GM10266 (cell line): Measurements from ENCODE around the gene ATG10.

Source experiments
- DNase-seq: peaks from one replicate; pipeline ENCODE4 v3.0.0; 2012; ENCODE audit errors: extremely low spot score
- TF ChIP-seq, protein P1 (sequence below): IDR thresholded peaks from 2 replicates; pipeline ENCODE4 v1.5.1; 2012; ENCODE audit warnings: mild to moderate bottlenecking, low read depth; ENCODE audit not compliant: control insufficient read depth, insufficient read depth; ENCODE audit errors: missing control alignments

The ATG10 gene

DNA sequence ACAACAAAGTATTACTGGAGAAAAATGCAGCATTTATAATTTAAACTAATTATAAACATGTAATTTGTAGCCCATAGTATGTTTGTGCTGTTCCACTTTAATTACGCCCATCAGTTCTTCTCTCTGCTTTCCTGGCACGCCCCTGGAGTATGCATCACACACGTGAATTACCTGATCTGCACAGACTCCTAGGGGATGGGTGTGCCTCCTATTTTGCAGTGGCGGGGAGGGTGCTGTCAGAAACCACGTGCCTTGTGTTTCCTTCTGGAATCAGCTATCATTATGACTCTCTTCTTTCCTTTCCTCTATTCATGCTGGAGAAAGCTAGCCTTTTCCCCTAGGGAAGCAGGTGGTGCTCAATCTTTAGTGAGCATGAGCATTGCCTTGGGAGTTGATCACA lies 263.1 kb downstream of the ATG10 start:
- no peak for DNase-seq
- TF ChIP-seq, protein P1, sequence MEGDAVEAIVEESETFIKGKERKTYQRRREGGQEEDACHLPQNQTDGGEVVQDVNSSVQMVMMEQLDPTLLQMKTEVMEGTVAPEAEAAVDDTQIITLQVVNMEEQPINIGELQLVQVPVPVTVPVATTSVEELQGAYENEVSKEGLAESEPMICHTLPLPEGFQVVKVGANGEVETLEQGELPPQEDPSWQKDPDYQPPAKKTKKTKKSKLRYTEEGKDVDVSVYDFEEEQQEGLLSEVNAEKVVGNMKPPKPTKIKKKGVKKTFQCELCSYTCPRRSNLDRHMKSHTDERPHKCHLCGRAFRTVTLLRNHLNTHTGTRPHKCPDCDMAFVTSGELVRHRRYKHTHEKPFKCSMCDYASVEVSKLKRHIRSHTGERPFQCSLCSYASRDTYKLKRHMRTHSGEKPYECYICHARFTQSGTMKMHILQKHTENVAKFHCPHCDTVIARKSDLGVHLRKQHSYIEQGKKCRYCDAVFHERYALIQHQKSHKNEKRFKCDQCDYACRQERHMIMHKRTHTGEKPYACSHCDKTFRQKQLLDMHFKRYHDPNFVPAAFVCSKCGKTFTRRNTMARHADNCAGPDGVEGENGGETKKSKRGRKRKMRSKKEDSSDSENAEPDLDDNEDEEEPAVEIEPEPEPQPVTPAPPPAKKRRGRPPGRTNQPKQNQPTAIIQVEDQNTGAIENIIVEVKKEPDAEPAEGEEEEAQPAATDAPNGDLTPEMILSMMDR, result no peak

DNA sequence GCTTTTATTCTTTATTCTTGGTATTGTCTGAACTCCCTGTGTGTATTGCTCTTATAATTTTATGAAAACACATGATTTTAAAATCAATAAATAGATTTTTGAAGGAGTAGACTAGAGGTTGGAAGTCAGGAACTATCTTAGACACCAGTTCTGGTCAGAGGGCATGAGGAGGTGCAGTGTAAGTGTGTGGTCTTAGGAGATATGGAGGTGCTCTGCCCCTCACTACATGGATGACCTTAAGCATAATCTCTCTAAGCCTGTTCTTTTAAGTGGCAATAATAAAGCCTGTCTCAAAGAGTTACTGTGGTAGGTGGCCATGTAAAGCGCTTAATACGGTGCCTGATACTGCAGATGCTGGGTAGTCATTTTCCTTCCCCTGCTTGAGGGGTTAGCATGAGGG lies 272.3 kb downstream of the ATG10 start:
- DNase-seq, result no peak
- TF ChIP-seq, protein P1, result no peak

DNA sequence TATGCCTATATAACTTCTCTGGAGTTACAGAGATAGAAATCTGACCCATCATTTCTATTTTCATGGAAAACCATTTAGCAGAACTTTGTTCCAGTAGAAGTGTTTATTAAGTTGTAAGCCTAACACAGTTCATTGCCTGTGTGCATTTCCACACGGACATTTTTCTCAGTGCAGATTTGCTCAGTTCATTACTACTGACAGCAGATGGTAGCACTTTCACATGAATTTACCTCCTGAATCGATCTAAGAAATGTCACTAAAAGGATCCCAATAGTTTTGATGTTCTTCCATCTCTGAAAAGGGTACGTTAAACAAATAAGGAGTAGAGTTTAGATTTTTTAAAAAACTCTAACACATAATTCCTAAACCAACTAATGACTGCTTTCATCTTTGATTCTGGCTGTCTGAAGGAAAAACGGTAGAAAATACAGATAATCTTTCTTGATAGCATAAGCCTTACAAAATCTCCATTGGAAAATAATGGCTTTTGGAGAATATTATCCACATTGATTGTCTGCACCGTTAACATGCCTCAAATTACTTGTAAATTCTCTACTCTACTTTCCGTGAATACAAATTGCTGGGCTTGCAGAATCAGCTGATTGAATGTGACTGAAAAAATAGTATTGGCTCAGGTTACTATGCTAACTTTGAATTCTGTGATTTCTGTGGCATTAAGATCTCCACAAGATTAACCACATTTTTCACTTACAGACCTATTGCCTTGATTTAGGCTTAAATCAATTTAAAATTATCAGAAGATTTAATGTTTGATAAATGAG lies 273.2 kb downstream of the ATG10 start:
- DNase-seq, result no peak
- TF ChIP-seq, protein P1, result no peak

DNA sequence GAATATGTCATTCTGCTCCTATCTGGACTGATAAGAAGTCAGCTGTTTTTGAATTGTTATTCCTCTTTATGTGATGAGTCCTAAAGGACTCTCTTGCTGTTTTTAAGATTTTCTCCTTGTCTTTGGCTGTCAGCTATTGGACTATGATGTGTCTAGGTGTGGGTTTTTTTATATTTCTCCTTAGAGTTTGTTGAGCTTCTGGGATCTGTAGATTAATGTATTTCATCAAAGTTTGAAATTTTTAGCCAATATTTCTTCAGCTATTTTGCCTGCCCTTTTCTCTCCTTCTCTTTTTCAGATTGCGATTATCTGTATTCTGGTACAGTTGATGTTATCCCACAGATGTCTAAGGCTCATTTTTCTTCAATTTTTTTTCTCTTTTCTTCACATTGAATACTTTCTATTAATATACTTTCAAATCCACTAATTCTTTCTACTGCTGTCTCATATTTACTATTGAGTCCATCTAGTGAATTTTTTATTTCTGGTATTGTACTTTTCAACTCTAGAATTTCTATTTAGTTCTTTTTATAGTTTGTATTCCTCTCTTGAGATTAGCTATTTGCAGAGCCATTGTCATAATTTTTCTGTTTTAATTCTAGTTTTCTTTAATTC lies 275.2 kb downstream of the ATG10 start:
- TF ChIP-seq, protein P1, result no peak
- DNase-seq, result no peak

DNA sequence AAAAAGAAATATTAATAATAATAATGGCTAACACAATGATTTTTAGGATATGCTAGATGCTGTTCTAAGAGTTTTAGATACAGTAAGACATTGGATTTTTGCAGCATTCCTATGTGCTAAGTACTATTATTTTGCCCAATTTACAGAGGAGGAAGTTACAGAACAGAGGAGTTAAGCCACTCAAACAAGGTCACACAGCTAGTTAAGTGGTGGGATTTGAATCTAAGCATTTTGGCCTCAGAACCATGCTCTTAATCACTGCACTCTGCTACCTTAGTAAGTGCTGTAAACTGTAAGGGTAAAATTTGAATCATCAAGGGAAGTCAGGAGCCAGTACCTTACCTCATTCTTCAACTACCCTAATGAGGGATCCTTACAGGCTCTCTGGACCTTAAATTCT lies 280.9 kb downstream of the ATG10 start:
- DNase-seq, result no peak
- TF ChIP-seq, protein P1, result no peak

DNA sequence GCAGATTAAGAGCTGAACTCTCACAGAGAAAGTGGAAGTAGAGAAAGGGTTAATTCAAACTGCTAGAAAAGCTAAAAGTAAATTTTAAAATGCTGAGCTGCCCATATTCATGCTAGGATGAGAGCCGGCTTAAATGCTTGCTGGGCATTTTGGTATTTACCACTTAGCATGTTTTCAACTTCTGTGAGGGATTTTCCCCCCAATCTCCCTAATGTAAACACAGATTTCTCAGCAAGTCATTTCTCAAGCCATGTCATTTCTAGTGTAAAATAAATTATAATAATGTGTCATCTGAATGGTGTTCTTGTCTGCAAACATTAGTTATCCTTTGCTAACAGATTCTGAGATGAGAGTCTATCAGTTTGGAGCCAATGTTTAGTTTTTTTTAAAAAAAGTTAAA lies 284.0 kb downstream of the ATG10 start:
- DNase-seq, result no peak
- TF ChIP-seq, protein P1, result no peak

DNA sequence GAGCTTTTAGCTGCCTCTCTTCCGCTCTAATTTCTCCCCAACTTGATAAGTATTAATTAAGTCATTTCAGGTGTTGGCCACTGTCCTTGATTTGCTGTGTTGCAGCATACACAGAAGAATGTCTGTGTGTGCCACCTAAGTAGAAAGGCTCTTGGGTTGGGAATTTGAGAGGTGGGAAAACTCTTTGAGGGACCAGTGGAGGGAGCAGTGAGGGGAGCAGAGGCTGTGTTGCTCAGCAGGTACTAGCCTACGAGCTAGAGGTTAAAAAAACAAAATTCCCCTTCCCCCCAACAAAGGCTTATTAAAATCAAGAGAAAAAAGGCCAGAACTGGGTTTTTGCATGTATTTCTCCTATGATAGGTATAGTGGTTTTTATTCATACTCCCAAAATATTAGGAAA lies 285.4 kb downstream of the ATG10 start:
- no peak for DNase-seq
- TF ChIP-seq, protein P1, result no peak
